Chondrocyte (in vitro differentiated cells): ENCODE measurements around the gene HDGFL2. TPM values are rescaled to one million over a fixed set of nuclear protein-coding genes. Genes with fewer than 3 reads are reported as not detected.

Experiments
- DNase-seq: peaks from one replicate; pipeline ENCODE4 v3.0.0; 2021; ENCODE audit warnings: mixed read lengths, low spot score
- H3K27ac Mint-ChIP-seq: one replicate; pipeline ENCODE4 v1.8.0; 2021; ENCODE audit warnings: mild to moderate bottlenecking, moderate library complexity, mixed read lengths; ENCODE audit not compliant: unreplicated experiment
- H3K27me3 Mint-ChIP-seq: 2 replicates; pipeline ENCODE4 v1.8.0; 2021; ENCODE audit warnings: low read depth, mixed read lengths
- H3K36me3 Mint-ChIP-seq: 2 replicates; pipeline ENCODE4 v1.8.0; 2021; ENCODE audit warnings: low read depth, mixed read lengths
- H3K4me1 Mint-ChIP-seq: 2 replicates; pipeline ENCODE4 v1.8.0; 2021; ENCODE audit warnings: low read depth, mild to moderate bottlenecking, mixed read lengths
- H3K4me3 Mint-ChIP-seq: one replicate; pipeline ENCODE4 v1.8.0; 2021; ENCODE audit warnings: mild to moderate bottlenecking, moderate library complexity, mixed read lengths; ENCODE audit not compliant: unreplicated experiment
- H3K9me3 Mint-ChIP-seq: 2 replicates; pipeline ENCODE4 v1.8.0; 2021; ENCODE audit warnings: low read depth, mixed read lengths
- CTCF ChIP-seq: fragments of 200-600 bp; sonication (generic); IDR thresholded peaks from 2 replicates; pipeline ENCODE4 v1.5.0; 2021; ENCODE audit warnings: antibody characterized with exemption, mild to moderate bottlenecking, moderate library complexity
- total RNA-seq: library from RNA; stranded (reverse); gene quantifications from 3 replicates; pipeline ENCODE4 v1.2.1, GENCODE V29; 2021

HDGFL2 gene
- total RNA-seq, 1 donor from 2014 or later = 50.0 TPM

- Mint-ChIP-seq H3K4me1 (no peaks in the 10 kb centered on the region), H3K4me3 (no peak overlapping the region), H3K9me3 (no peaks in the 10 kb centered on the region), H3K27ac (no peak overlapping the region), H3K36me3 (peaks cover 14% of the 10 kb centered on the region), H3K27me3 (no peaks in the 10 kb centered on the region)
- TF ChIP-seq CTCF = no peak
- no peak for DNase-seq
These were observed 19.3 kb downstream of the HDGFL2 start for GRCh38 chr19:4491446-4491845.

GRCh38 chr19:4492337-4493103 is 20.4 kb downstream of the HDGFL2 start:
- no peak overlapping the region for H3K27ac Mint-ChIP-seq
- no peaks in the 10 kb centered on the region for H3K4me1 Mint-ChIP-seq
- H3K36me3 Mint-ChIP-seq = peaks cover 12% of the 10 kb centered on the region
- H3K4me3 Mint-ChIP-seq = no peak overlapping the region
- TF ChIP-seq CTCF = no peak
- DNase-seq = no peak
- no peaks in the 10 kb centered on the region for H3K27me3 Mint-ChIP-seq
- no peaks in the 10 kb centered on the region for H3K9me3 Mint-ChIP-seq

GRCh38 chr19:4493104-4493928 is 21.2 kb downstream of the HDGFL2 start:
- no peak for TF ChIP-seq CTCF
- H3K27me3 Mint-ChIP-seq = no peaks in the 10 kb centered on the region
- no peaks in the 10 kb centered on the region for H3K4me1 Mint-ChIP-seq
- peaks cover 12% of the 10 kb centered on the region for H3K36me3 Mint-ChIP-seq
- no peak for DNase-seq
- H3K27ac Mint-ChIP-seq = no peak overlapping the region
- no peak overlapping the region for H3K4me3 Mint-ChIP-seq
- H3K9me3 Mint-ChIP-seq = no peaks in the 10 kb centered on the region

GRCh38 chr19:4493929-4494690 is 22.0 kb downstream of the HDGFL2 start:
- Mint-ChIP-seq H3K27ac (no peak overlapping the region), H3K4me1 (no peaks in the 10 kb centered on the region), H3K4me3 (no peak overlapping the region), H3K27me3 (no peaks in the 10 kb centered on the region), H3K9me3 (no peaks in the 10 kb centered on the region), H3K36me3 (peaks cover 12% of the 10 kb centered on the region)
- TF ChIP-seq CTCF = no peak
- peak; percentile 90 for DNase-seq

GRCh38 chr19:4494691-4495064 is 22.6 kb downstream of the HDGFL2 start:
- peaks cover 11% of the 10 kb centered on the region for H3K36me3 Mint-ChIP-seq
- no peaks in the 10 kb centered on the region for H3K9me3 Mint-ChIP-seq
- TF ChIP-seq CTCF = no peak
- no peak for DNase-seq
- no peaks in the 10 kb centered on the region for H3K4me1 Mint-ChIP-seq
- no peak overlapping the region for H3K4me3 Mint-ChIP-seq
- no peak overlapping the region for H3K27ac Mint-ChIP-seq
- H3K27me3 Mint-ChIP-seq = no peaks in the 10 kb centered on the region
